ENCODE measurements around the gene ST3GAL5.
"Not testable (repeated sequence)": the region's sequence is repeated elsewhere in the genome, so short reads cannot be mapped to it uniquely, and the experiment has no call there.

The ST3GAL5 gene

GRCh38 chr2:85888684-85889626 lies at the start of gene ST3GAL5:
Gene ST3GAL5 (minus strand): TSS chr2:85888990. CDS start chr2:85888905, 85 bp downstream.
- peak; percentile 91 to 92 for DNase-seq

GRCh38 chr2:85938456-85938855 lies 49.7 kb upstream of the ST3GAL5 start:
- no peak for DNase-seq

- DNase-seq, result no peak
Observed at GRCh38 chr2:85937069-85937439, 48.3 kb upstream of the ST3GAL5 start.

DNA sequence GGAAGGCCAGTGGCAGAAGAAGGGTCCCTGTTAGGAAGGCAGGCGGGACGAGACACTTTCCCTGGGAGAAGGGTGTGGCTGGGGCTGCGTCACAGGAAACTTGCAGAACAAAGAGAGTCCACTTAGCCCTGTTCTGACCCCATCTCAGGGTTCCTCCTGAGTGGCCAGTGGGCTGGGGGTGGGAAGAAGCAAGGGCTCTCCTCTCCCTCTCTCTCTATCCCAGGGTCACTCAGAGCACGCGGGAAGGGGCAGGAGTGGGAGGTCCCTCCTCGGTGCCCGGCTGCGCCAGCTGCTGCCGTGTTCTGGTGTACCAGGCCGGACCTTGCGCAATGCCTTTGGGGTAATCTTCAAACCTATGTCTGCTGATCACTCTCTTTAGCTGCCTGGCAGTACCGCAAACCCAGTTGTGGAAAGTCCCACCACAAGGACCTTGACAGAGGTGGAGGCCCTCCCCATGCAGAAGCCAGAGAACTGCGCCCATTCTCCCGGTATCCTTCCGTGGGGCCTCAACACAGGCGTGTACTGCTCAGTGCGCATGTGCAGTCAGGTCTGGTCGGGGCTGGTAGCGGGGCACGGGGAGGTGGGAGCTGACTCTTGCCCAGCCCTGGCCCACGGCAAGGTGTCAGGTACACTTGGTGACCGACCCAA lies 47.8 kb upstream of the ST3GAL5 start:
- DNase-seq, result no peak

GRCh38 chr2:85935746-85936208 lies 47.0 kb upstream of the ST3GAL5 start:
- DNase-seq, result no peak

DNA sequence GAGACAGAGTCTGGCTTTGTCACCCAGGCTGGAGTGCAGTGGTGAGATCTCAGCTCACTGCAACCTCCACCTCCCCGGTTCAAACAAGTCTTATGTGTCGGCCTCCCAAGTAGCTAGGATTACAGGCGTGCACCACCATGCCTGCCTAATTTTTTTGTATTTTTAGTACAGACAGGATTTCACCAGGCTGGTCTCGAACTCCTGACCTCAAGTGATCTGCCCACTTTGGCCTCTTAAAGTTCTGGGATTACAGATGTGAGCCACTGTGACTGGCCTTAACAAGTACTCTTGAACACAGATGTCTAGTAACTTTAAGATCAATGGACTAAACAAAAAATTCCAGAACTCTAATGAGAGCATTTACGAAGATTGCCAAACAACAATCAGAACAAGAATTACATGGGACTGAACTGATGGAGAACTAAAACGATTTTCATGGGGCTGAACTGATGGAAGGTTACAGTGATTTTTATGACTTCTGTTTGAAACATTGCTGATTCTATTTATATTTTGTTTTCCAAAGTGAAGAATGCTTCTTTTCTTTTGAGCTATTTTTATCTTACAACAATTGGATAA lies 46.5 kb upstream of the ST3GAL5 start:
- DNase-seq, result no peak

DNA sequence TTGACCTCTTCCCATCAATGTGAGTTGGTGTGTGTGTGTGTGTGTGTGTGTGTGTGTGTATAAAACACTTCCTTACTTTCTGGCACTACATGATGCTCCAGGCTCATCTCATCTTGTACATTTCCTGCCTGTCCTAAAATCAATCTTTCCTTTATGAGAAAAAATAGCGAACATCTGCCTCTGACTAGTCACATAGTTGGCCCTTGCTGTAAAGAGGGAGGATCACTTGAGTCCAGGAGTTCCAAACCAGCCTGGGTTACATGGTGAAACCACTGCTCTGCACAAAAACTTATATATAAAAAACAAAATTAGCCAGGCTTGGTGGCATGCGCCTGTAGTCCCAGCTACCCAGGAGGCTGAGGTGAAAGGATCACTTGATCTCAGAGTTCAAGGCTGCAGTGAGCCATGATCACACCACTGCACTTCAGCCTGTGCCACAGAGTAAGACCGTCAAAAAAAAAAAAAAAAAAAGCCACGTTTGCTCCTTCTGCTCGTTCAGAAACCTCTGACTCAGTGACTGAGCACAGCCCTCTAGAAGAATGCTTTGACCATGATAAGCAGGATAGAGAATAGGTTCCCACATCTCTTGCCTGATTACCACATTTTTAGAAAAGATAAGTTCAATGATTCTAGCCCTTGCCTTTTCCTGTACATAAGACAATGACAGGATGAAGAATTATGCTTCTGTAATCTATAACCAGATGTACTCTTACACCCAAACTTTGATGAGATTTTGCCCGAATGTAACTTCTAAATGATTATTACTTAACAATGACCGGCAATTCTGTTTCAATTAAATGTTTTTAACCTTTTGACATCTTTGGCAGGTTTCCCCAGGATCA lies 45.2 kb upstream of the ST3GAL5 start:
- no peak for DNase-seq

- DNase-seq, result not testable (repeated sequence)
Observed at GRCh38 chr2:85931151-85931550, 42.4 kb upstream of the ST3GAL5 start.

DNA sequence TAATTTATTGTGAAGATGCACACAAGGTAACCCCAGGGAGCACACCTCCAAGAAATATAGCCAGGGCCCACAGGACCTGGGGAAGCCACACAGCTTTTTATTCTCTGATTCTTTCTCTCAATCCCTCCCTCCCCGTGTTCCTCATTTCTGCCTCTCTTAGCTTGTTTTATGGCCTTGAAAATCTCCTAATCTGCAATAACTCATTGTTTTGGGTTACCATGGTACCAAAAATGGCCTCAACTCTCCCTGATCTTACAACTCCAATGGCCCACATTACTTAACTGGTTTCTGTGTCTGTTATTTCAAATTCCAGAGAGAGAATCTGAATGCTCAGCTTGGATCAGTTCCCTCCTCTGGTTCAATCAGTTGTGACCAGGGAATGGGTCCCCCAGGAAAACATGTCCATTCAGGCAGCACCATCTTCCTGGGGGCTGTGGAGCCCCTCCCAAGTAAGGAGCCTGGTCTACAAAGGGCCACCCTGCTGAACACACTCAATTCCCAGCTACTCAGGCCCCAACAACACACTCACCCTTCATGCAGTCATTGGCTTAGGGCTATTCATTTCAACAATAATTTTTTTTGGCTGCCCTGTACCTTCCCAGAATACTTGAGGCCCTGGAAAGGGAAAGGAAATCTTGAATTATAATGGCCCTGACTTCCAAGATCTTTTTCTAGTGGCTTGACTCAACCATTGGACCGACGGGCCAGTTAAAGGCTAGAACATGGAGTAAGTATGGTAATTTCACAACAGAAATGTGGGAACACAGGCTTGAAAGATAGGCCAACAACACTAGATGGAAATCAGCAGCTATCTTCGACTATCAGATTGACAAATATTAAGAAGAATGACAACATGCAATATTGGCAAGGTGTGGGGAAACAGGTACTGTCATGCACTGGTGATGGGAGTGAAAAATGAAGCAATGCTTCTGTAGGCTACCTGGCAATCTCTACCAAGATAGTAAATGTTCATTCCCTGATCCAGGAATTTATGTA lies 41.6 kb upstream of the ST3GAL5 start:
- no peak for DNase-seq

DNA sequence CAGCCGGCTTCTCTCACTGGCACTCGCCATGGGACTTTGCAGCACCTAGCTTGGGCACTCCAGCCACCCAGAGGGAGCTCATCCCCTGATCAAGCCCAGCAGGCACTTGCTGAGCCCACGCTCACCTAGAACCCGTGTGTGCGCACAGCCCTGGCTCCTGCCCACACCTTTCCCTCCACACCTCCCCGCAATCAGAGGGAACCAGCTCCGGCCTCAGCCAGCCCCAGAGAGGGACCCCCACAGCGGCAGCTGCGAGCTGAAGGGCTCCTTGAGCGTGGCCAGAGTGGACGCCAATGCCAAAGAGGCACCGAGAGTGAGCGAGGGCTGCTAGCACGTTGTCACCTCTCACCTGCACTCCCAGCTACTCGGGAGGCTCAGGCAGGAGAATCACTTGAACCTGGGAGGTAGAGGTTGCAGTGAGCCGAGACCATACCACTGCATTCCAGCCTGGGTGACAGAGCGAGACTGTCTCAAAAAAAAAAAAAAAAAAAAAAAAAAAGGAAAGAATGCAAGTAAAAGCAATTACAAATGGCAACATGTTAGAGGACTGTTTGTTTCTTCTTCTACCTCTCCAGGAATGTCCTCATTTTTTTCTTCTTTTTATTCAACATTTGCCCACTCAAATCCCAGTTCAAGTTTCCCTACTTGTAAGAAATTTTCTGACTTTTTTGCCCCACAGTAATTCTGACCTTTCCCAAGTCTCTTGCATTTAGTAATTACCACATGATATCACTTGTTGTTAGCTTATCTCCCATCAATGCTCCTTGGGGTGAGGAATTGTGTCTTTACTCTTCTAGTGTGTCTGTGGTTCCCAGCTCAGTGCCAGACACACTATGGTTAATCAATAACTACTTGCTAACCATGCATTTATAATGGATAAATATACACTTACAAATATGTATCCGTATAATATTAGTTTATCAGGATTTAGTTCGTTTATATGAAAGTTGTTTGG lies 40.6 kb upstream of the ST3GAL5 start:
- DNase-seq, result no peak

DNA sequence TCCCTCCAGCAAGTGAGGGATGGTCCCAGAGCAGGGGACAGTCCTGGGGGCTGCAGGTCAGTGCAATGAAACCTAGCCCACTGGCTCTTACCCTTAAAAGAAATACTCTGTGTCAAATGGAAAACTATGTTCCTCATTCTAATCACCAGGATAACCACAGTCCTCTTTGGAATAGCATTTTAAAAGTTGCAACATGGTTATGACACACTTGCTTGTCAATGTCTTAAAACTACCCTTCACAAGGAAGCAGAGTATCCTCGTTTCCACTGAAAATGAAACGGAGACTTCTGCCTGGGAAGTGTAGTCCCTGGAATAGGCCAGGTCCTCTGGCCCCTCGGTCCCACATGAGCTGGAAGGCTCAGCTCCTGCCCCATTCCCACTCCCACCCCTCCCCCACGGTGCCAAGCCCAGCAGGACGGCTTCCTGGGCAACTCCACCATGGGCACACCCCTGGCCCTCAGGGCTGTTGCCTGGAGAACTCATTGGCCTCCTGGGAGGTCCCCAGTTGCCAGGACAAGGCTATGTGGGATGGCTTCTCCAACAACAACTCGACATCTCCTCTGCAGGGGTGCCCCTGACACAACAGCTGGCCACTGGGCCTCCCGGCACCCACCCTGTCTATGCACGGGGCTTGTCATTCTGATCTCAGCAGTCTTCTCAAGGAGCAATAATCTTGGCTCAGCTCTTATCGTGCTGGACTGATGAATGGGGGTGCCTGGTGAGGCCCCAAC lies 38.3 kb upstream of the ST3GAL5 start:
- DNase-seq, result no peak

GRCh38 chr2:85926526-85926925 lies 37.7 kb upstream of the ST3GAL5 start:
- DNase-seq, result no peak

- no peak for DNase-seq
Observed at GRCh38 chr2:85925216-85925671, 36.5 kb upstream of the ST3GAL5 start.

GRCh38 chr2:85924522-85924921 lies 35.7 kb upstream of the ST3GAL5 start:
- DNase-seq, result no peak

GRCh38 chr2:85922199-85922598 lies 33.4 kb upstream of the ST3GAL5 start:
- no peak for DNase-seq

GRCh38 chr2:85921659-85922058 lies 32.9 kb upstream of the ST3GAL5 start:
- no peak for DNase-seq

GRCh38 chr2:85920810-85921545 lies 32.2 kb upstream of the ST3GAL5 start:
- no peak for DNase-seq
